HepG2 (cell line): ENCODE measurements around the gene ACCS. TPM values are rescaled to one million over a fixed set of nuclear protein-coding genes. Genes with fewer than 3 reads are reported as not detected.

Experiments
- ATAC-seq: fragments of 200-7000 bp; cut with Tn5 transposase; 3 replicates; pipeline ENCODE4 v1.9.1; 2020; ENCODE audit warnings: mild to moderate bottlenecking, moderate library complexity
- BruUV-seq: library from RNA; stranded (reverse); fragments of 400-500 nt; replicated peaks from 2 replicates; lab custom pipeline; 2021; lab: Mats Ljungman, UMichigan
- CTCF ChIA-PET: fragments of 300-600 bp; formaldehyde crosslinking; extraction: SDS; loops from one replicate; lab custom pipeline; 2021; ENCODE audit warnings: low total read pairs, inconsistent platforms, low intra/inter-chr PET ratio; lab: Yijun Ruan, JAX
- POLR2A ChIA-PET: fragments of 350-600 bp; sonication (Branson Sonifier 250); formaldehyde crosslinking; loops from one replicate; lab custom pipeline; 2020; ENCODE audit warnings: antibody characterized with exemption, inconsistent platforms; lab: Yijun Ruan, JAX
- DNase-seq: peaks from one replicate; pipeline ENCODE4 v3.0.0-alpha.2; 2015; ENCODE audit warnings: low spot score
- FAIRE-seq: peaks from 3 replicates; lab custom pipeline; 2011; peaks lifted over from hg19 to GRCh38; lab: Jason Lieb, UNC
- H2AFZ ChIP-seq: one replicate; pipeline ENCODE4 v1.6.1; 2011; ENCODE audit warnings: low read length, inconsistent platforms
- H3K27ac ChIP-seq: fragments of 300-600 bp; 3 replicates; pipeline ENCODE4 v1.8.0; 2011; ENCODE audit warnings: mixed run types, mild to moderate bottlenecking, mixed read lengths, low read length, inconsistent platforms; ENCODE audit not compliant: insufficient read depth; ENCODE audit errors: extremely low read length
- H3K27me3 ChIP-seq, 2 experiments: fragments of 200-600 bp in 1 of 2; 2 replicates in 1 of 2; 3 replicates in 1 of 2; pipeline versions ENCODE4 v1.6.0 to v1.8.0; 2011; ENCODE audit warnings: low read length in 2 of 2, mild to moderate bottlenecking in 2 of 2, moderate library complexity in 2 of 2, inconsistent platforms in 1 of 2; ENCODE audit not compliant: insufficient read depth in 2 of 2, control insufficient read depth in 1 of 2
- H3K36me3 ChIP-seq, 2 experiments: fragments of 200-600 bp in 1 of 2; replicated peaks in 1 of 2; 2 replicates in 1 of 2; 3 replicates in 1 of 2; pipeline versions ENCODE4 v1.5.1 to v1.8.0; 2011; ENCODE audit warnings: low read length in 2 of 2, inconsistent platforms in 1 of 2; ENCODE audit not compliant: insufficient read depth in 2 of 2, control insufficient read depth in 1 of 2
- H3K4me1 ChIP-seq: 2 replicates; pipeline ENCODE4 v1.5.1; 2012; ENCODE audit warnings: low read length, inconsistent platforms; ENCODE audit not compliant: insufficient read depth
- H3K4me2 ChIP-seq: 2 replicates; pipeline ENCODE4 v1.6.0; 2011; ENCODE audit warnings: low read depth, low read length, inconsistent platforms
- H3K4me3 ChIP-seq, 3 experiments: fragments of 200-600 bp in 1 of 3; sonication (generic), shearing (Covaris generic) in 1 of 3; replicated peaks in 1 of 3; 2 replicates each; pipeline ENCODE4 v1.5.1; 2011 to 2016; ENCODE audit warnings: low read length in 3 of 3, inconsistent platforms in 2 of 3, low read depth in 2 of 3, mild to moderate bottlenecking in 2 of 3, control low read depth in 1 of 3, mixed read lengths in 1 of 3; ENCODE audit not compliant: insufficient read depth in 1 of 3
- H3K79me2 ChIP-seq: one replicate; pipeline ENCODE4 v1.6.1; 2011; ENCODE audit warnings: low read length, inconsistent platforms; ENCODE audit not compliant: insufficient read depth
- H3K9ac ChIP-seq: 2 replicates; pipeline ENCODE4 v1.6.0; 2011; ENCODE audit warnings: mild to moderate bottlenecking, low read depth, low read length, inconsistent platforms; ENCODE audit not compliant: insufficient read depth
- H3K9me3 ChIP-seq: 2 replicates; pipeline ENCODE4 v1.5.1; 2012; ENCODE audit warnings: mild to moderate bottlenecking, low read length
- H4K20me1 ChIP-seq: 2 replicates; pipeline ENCODE4 v1.6.0; 2011; ENCODE audit warnings: inconsistent platforms, mild to moderate bottlenecking, low read length, moderate library complexity; ENCODE audit not compliant: insufficient read depth
- ATF1 ChIP-seq: IDR thresholded peaks from 2 replicates; pipeline ENCODE4 v1.6.1; 2016; ENCODE audit warnings: mild to moderate bottlenecking, control low read depth
- CBFB ChIP-seq: sonication (generic); formaldehyde crosslinking; IDR thresholded peaks from 2 replicates; pipeline ENCODE4 v1.4.0; 2020; ENCODE audit warnings: missing genetic modification reagents
- HDAC2 ChIP-seq: sonication (generic); formaldehyde crosslinking; IDR thresholded peaks from 2 replicates; pipeline ENCODE4 v1.4.0; 2020; ENCODE audit warnings: missing genetic modification reagents
- MLX ChIP-seq: IDR thresholded peaks from 2 replicates; pipeline ENCODE4 v1.6.1; 2016
- POLR2A ChIP-seq, 2 experiments: IDR thresholded peaks; 2 replicates each; pipeline ENCODE4 v1.6.1; 2011; ENCODE audit warnings: low read depth in 2 of 2, low read length in 2 of 2, mild to moderate bottlenecking in 1 of 2, moderate library complexity in 1 of 2; ENCODE audit not compliant: insufficient read depth in 1 of 2
- SMC3 ChIP-seq: IDR thresholded peaks from 2 replicates; pipeline ENCODE4 v1.6.1; 2011; ENCODE audit warnings: low read length, improper control_type of control experiment
- SNRNP70 ChIP-seq: fragments of 200-400 bp; formaldehyde crosslinking; IDR thresholded peaks from 2 replicates; pipeline ENCODE4 v1.6.1; 2017; ENCODE audit warnings: mild to moderate bottlenecking, low read depth, low read length, moderate library complexity
- STAG1 ChIP-seq: sonication (generic); formaldehyde crosslinking; IDR thresholded peaks from 2 replicates; pipeline ENCODE4 v1.4.0; 2020; ENCODE audit warnings: missing genetic modification reagents
- ZBED4 ChIP-seq: sonication (generic); formaldehyde crosslinking; IDR thresholded peaks from 2 replicates; pipeline ENCODE4 v1.4.0; 2020; ENCODE audit warnings: missing genetic modification reagents, borderline replicate concordance
- ZFP41 ChIP-seq: sonication (generic); formaldehyde crosslinking; IDR thresholded peaks from 2 replicates; pipeline ENCODE4 v1.4.0; 2020; ENCODE audit warnings: mild to moderate bottlenecking, missing genetic modification reagents, borderline replicate concordance
- ZFX ChIP-seq: sonication (generic); formaldehyde crosslinking; IDR thresholded peaks from 2 replicates; pipeline ENCODE4 v1.4.0; 2020; ENCODE audit warnings: mild to moderate bottlenecking, low read depth, missing genetic modification reagents, moderate library complexity
- ZNF484 ChIP-seq: sonication (generic); formaldehyde crosslinking; IDR thresholded peaks from 2 replicates; pipeline ENCODE4 v1.5.1; 2020; ENCODE audit warnings: mild to moderate bottlenecking, low read depth, missing genetic modification reagents, borderline replicate concordance
- ZNF619 ChIP-seq: sonication (generic); formaldehyde crosslinking; IDR thresholded peaks from 2 replicates; pipeline ENCODE4 v1.4.0; 2020; ENCODE audit warnings: mild to moderate bottlenecking, missing genetic modification reagents
- WGBS: methylation state at CpG from one replicate; pipeline ENCODE4 v1.1.6; 2017; ENCODE audit warnings: low lambda C conversion rate; 5-methylcytosine and 5-hydroxymethylcytosine counted together
- in situ Hi-C: cut with HindIII; loops from 2 replicates; pipeline ENCODE4 v1.10.0; 2017; ENCODE audit warnings: low pct_unique_long_range_greater_than_20kb; ENCODE audit not compliant: extremely low pct_ligation_motif_present
- intact Hi-C: fragments of 100-400 bp; cut with micrococcal nuclease; formaldehyde crosslinking; loops from one replicate; pipeline ENCODE4 v1.10.0; 2022; ENCODE audit not compliant: unreplicated experiment
- polyA plus RNA-seq, 8 experiments: library from polyadenylated mRNA; depleted of rRNA in 3 of 8; stranded (reverse) in 7 of 8; unstranded in 1 of 8; fragments of >200 nt; fragmentation: Illumina TruSeq in 4 of 8; extraction: Trizol in 4 of 8; gene quantifications; 2 replicates each; pipeline versions ENCODE4 v1.2.1 to v1.2.3, GENCODE V29; 2011 to 2016; ENCODE audit warnings: low read depth in 4 of 8, missing spikeins in 1 of 8, mixed read lengths in 1 of 8; ENCODE audit not compliant: insufficient read depth in 1 of 8
- total RNA-seq, 5 experiments: library from RNA; depleted of rRNA; stranded (reverse); fragments of >200 nt; fragmentation: Illumina TruSeq; extraction: Trizol; gene quantifications; 2 replicates each; pipeline ENCODE4 v1.2.3, GENCODE V29; 2016; ENCODE audit warnings: low read depth in 1 of 5
- TF ChIP-seq, protein P1 (sequence below): sonication (generic); formaldehyde crosslinking; conservative IDR thresholded peaks from 2 replicates; pipeline ENCODE4 v1.4.0; 2020; ENCODE audit warnings: missing genetic modification reagents
- TF ChIP-seq, protein P2 (sequence below): IDR thresholded peaks from 2 replicates; pipeline ENCODE4 v1.6.1; 2016; ENCODE audit warnings: low read depth, borderline replicate concordance
- TF ChIP-seq, protein P3 (sequence below): sonication (generic); formaldehyde crosslinking; IDR thresholded peaks from 2 replicates; pipeline ENCODE4 v1.5.0; 2020; ENCODE audit warnings: mild to moderate bottlenecking, missing genetic modification reagents, moderate library complexity

ACCS gene
- total and polyA plus RNA-seq, 2 of the 13 experiments (the other 11 are each of a cell fraction or from before 2014, with no cell fraction given): 0.55 to 0.59 TPM

GRCh38 chr11:44094260-44094868 lies 28.3 kb downstream of the ACCS start:
- FAIRE-seq: peak; percentile 79
- peak; percentile 79 for DNase-seq
- peak overlapping the region; percentile 71 for H3K4me2 ChIP-seq
- peaks cover 19% of the 10 kb centered on the region for H3K4me1 ChIP-seq
- WGBS: 22% methylated on average over 10 of the region's 11 CpGs
- ChIA-PET POLR2A (no interaction called here), CTCF (interaction anchor here (1.3 to 2.8 kb wide), 3 partner anchors 16 to 444 kb away, joined by 4 to 17 read pairs (median 7); no protein-coding TSS in a partner anchor)
- H3K4me3 ChIP-seq: 0 out of 6 replicates have a peak overlapping the region, but pooled peaks of 1 of the 3 experiments have one; percentile 14
- in situ Hi-C loops (loop anchor here (10.0 kb wide), 1 partner anchor 440 kb away; no protein-coding TSS in a partner anchor), intact Hi-C loops (no loop called here)
- no peak overlapping the region for H3K9ac ChIP-seq
- H4K20me1 ChIP-seq: no peaks in the 10 kb centered on the region
- no peaks in the 10 kb centered on the region for H3K79me2 ChIP-seq
- H3K27me3 ChIP-seq: no peaks in the 10 kb centered on the region
- no peak overlapping the region for H2AFZ ChIP-seq
- no peaks in the 10 kb centered on the region for H3K36me3 ChIP-seq
- no peak overlapping the region for H3K27ac ChIP-seq
- BruUV-seq: no TSS peak
- H3K9me3 ChIP-seq: no peaks in the 10 kb centered on the region
- peak; percentile 36; the same call in 2 of the 3 replicates for ATAC-seq
- TF ChIP-seq ZNF619 (no peak), CBFB (no peak), POLR2A (IDR thresholded peaks at IDR 0.05; ENCODE audit: insufficient read depth in 1 of 2, low read depth in 2 of 2, low read length in 2 of 2) (no peak), ZBED4 (CRISPR knock-in tag) (0 out of 2 replicates have a peak, but pooled peaks have one; percentile 38), ZFX (CRISPR knock-in tag) (0 out of 2 replicates have a peak, but pooled peaks have one; percentile 20), STAG1 (peak; percentile 70), SMC3 (peak; percentile 66), SNRNP70 (no peak), HDAC2 (CRISPR knock-in tag) (0 out of 2 replicates have a peak, but pooled peaks have one; percentile 9), MLX (CRISPR knock-in tag) (no peak), ATF1 (CRISPR knock-in tag) (0 out of 2 replicates have a peak, but pooled peaks have one; percentile 4), ZFP41 (CRISPR knock-in tag) (no peak), ZNF484 (CRISPR knock-in tag) (no peak)
- TF ChIP-seq, protein P1, sequence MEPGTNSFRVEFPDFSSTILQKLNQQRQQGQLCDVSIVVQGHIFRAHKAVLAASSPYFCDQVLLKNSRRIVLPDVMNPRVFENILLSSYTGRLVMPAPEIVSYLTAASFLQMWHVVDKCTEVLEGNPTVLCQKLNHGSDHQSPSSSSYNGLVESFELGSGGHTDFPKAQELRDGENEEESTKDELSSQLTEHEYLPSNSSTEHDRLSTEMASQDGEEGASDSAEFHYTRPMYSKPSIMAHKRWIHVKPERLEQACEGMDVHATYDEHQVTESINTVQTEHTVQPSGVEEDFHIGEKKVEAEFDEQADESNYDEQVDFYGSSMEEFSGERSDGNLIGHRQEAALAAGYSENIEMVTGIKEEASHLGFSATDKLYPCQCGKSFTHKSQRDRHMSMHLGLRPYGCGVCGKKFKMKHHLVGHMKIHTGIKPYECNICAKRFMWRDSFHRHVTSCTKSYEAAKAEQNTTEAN (CRISPR knock-in tag): no peak
- TF ChIP-seq, protein P2, sequence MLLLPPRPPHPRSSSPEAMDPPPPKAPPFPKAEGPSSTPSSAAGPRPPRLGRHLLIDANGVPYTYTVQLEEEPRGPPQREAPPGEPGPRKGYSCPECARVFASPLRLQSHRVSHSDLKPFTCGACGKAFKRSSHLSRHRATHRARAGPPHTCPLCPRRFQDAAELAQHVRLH (CRISPR knock-in tag): 0 out of 2 replicates have a peak, but pooled peaks have one; percentile 21
- TF ChIP-seq, protein P3, sequence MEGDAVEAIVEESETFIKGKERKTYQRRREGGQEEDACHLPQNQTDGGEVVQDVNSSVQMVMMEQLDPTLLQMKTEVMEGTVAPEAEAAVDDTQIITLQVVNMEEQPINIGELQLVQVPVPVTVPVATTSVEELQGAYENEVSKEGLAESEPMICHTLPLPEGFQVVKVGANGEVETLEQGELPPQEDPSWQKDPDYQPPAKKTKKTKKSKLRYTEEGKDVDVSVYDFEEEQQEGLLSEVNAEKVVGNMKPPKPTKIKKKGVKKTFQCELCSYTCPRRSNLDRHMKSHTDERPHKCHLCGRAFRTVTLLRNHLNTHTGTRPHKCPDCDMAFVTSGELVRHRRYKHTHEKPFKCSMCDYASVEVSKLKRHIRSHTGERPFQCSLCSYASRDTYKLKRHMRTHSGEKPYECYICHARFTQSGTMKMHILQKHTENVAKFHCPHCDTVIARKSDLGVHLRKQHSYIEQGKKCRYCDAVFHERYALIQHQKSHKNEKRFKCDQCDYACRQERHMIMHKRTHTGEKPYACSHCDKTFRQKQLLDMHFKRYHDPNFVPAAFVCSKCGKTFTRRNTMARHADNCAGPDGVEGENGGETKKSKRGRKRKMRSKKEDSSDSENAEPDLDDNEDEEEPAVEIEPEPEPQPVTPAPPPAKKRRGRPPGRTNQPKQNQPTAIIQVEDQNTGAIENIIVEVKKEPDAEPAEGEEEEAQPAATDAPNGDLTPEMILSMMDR (CRISPR knock-in tag): peak; percentile 84
